Measurements from ENCODE around the gene VSTM2B.

DNA sequence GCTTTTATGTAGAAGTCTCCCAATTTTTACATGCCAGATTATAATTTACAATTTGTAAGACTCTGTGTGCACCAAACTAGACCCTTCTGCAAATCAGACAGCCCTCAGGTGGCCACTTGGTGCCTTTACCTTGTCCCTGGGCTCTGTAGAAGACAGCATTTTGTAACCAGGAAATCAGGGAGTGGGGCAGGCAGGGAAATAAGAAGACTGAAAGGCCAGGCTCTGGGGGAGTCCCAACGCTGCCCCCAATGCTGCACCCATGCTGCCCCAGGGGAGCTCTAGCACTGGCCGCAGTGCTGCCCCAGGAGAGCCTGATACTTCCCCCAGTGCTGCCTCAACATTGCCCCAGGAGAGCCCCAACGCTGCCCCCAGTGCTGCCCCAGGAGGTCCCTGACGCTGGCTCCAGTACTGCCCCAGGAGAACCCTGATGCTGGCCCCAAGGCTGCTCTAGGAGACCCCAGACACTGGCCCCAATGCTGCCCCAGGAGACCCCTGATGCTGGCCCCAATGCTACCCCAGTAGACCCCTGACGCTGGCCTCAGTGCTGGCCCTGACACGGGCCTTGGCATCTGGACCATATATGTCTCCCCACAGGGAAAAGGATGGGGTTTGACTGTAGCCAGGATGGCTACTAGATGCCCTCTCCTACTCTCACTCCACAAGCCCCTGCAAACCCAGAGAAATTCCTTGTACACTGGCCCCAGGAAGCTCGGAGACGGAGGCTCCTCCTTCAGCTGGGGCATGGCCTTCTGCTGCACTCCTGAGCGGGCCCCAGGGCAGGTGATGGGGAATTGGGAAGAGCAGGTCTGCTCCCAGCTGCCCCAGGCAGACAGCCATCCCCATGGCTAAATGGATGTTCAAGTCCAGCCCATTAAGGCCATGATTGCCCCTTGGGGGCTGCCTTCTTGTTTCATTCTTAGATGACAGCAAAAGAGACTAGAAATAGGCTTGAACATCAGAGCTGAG is 23.6 kb downstream of the VSTM2B start:
- 0 out of 2 replicates have a peak, but pooled peaks have one; percentile 11 for TF ChIP-seq CTCF (IDR thresholded peaks at IDR 0.05; ENCODE audit: low read depth, low read length)
- no peak for TF ChIP-seq EZH2phosphoT487 (IDR thresholded peaks at IDR 0.05; ENCODE audit: low read depth)
